Colonic mucosa (tissue), 4 donors: ENCODE data around the gene PPP1R7. TPM values are rescaled to one million over a fixed set of nuclear protein-coding genes. Genes with fewer than 3 reads are reported as not detected.

Experiments
- DNase-seq: peaks from one replicate; pipeline ENCODE4 v3.0.0-alpha.2; 2020
- H3K27ac ChIP-seq: fragments of 200-600 bp; one replicate; pipeline ENCODE4 v1.8.0; 2021
- H3K27me3 ChIP-seq: fragments of 200-600 bp; one replicate; pipeline ENCODE4 v1.8.0; 2021
- H3K36me3 ChIP-seq: fragments of 200-600 bp; one replicate; pipeline ENCODE4 v1.8.0; 2021
- H3K4me1 ChIP-seq: fragments of 200-600 bp; one replicate; pipeline ENCODE4 v1.8.0; 2021; ENCODE audit warnings: mild to moderate bottlenecking
- H3K4me3 ChIP-seq: fragments of 200-600 bp; one replicate; pipeline ENCODE4 v1.8.0; 2021
- H3K9ac ChIP-seq, 2 donors: one replicate each; pipeline ENCODE4 v1.7.0; 2013; ENCODE audit warnings: control low read depth in 2 of 2, low read depth in 2 of 2, low read length in 2 of 2
- H3K9me3 ChIP-seq: fragments of 200-600 bp; one replicate; pipeline ENCODE4 v1.8.0; 2021
- intact Hi-C: fragments of 100-400 bp; cut with DNase I; formaldehyde crosslinking; loops from one replicate; pipeline ENCODE4 v1.14.1; 2022
- total RNA-seq, 2 donors: library from RNA; stranded (reverse); fragmentation: NEBNext Ultra II Directional in 1 of 2; extraction: Animal tissue kit (Norgen Biotek cat#: 25700) in 1 of 2; gene quantifications; one replicate each; pipeline ENCODE4 v1.2.1, GENCODE V29; 2021
- TF ChIP-seq, protein P1 (sequence below): fragments of 200-600 bp; IDR thresholded peaks from one replicate; pipeline ENCODE4 v1.8.0; 2022; ENCODE audit warnings: antibody characterized with exemption, mild to moderate bottlenecking
- donor health status: healthy.
- donor health status: DM: no; HTN: no; CAD: no.
- donor health status: DM: no; HTN: no; CAD: no.

Gene PPP1R7
- total RNA-seq, 2 donors from 2014 or later, result 74.7 to 77.8 TPM

DNA sequence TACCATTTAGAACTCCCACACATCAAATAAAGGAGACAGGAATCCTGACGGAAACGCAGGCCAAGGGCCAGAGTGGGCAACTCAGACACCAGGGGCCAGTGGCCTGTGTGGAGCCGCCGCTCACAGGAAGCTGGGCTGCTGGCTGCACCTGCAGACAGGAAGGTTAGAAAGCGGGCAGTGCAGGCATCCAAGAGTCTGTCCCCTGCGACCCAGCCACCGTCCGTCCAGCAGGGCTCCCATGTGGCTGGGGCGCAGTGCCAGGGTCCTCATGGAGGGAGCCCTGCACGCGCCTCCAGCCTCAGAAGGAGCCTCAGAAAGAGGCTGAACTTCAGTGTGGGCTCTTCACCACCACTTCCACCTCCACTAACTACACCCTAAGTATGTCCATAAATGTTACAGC lies 35.7 kb downstream of the PPP1R7 start:
- Histone ChIP-seq H3K9ac (no peak overlapping the region), H3K4me1 (no peaks in the 10 kb centered on the region), H3K36me3 (no peaks in the 10 kb centered on the region), H3K9me3 (no peaks in the 10 kb centered on the region), H3K4me3 (no peak overlapping the region), H3K27ac (no peak overlapping the region), H3K27me3 (no peaks in the 10 kb centered on the region)
- DNase-seq, result no peak
- intact Hi-C loops, result no loop called here
- TF ChIP-seq, protein P1, sequence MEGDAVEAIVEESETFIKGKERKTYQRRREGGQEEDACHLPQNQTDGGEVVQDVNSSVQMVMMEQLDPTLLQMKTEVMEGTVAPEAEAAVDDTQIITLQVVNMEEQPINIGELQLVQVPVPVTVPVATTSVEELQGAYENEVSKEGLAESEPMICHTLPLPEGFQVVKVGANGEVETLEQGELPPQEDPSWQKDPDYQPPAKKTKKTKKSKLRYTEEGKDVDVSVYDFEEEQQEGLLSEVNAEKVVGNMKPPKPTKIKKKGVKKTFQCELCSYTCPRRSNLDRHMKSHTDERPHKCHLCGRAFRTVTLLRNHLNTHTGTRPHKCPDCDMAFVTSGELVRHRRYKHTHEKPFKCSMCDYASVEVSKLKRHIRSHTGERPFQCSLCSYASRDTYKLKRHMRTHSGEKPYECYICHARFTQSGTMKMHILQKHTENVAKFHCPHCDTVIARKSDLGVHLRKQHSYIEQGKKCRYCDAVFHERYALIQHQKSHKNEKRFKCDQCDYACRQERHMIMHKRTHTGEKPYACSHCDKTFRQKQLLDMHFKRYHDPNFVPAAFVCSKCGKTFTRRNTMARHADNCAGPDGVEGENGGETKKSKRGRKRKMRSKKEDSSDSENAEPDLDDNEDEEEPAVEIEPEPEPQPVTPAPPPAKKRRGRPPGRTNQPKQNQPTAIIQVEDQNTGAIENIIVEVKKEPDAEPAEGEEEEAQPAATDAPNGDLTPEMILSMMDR, result no peak

DNA sequence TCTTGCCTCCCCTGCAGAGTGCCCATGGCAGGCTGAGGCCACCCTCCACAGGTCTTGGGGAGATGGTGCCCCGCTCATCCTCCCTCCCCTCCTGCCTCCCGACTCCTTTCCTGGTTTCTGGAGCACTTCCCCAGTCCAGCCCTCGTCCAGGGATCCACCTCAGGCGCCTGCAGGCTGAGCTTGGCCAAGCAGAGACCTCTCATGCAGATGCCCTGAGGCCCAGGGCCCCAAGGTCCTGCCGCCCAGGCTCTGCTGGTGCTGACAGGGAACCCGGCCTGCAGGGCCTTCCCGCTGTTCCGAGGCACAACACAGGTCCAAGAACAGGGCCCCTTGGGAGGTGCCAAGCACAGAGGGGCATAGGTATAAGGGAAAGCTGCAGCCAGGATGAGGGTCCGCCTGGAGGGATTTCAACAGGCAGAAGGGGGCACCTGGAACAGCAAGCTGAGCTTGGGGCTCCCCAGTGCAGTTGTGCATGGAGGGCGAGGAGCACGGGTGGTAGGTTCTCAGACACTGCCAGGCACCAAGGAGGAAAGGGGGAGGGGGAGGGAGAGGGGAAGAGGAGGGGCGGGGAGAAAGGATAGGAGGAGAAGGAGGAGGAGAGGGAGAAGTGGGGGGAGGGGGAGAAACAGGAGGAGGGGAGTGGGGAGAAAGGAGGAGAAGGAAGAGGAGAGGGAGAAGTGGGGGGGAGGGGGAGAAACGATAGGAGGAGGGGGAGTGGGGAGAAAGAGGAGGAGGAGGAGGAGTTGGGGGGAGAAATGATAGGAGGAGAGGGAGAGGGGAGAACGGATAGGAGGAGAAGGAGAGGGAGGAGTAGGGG lies 37.0 kb downstream of the PPP1R7 start:
- Histone ChIP-seq H3K36me3 (no peaks in the 10 kb centered on the region), H3K27ac (no peak overlapping the region), H3K27me3 (no peaks in the 10 kb centered on the region), H3K9ac (peak overlapping the region in 1 of 2 donors; percentile 12), H3K4me3 (no peak overlapping the region), H3K4me1 (no peaks in the 10 kb centered on the region), H3K9me3 (no peaks in the 10 kb centered on the region)
- TF ChIP-seq, protein P1, result no peak
- intact Hi-C loops, result no loop called here
- no peak for DNase-seq

DNA sequence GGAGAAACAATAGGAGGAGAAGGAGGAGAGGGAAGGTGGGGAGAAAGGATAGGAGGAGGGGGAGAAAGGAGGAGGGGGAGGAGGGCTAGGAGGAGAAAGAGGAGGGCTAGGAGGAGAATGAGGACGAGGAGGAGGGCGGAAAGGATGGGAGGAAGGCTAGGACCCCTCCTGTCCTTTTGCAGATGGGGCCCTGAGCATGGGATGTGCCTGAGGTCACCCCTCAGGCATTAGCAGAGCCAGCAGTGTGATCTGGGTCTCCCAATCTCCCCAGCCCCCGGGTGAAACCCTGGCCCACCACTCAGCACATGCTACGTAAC lies 37.6 kb downstream of the PPP1R7 start:
- no peak for DNase-seq
- intact Hi-C loops, result no loop called here
- no peaks in the 10 kb centered on the region for H3K36me3 ChIP-seq
- peak overlapping the region in 1 of 2 donors; percentile 55 for H3K9ac ChIP-seq
- H3K4me3 ChIP-seq, result no peak overlapping the region
- H3K27me3 ChIP-seq, result no peaks in the 10 kb centered on the region
- no peaks in the 10 kb centered on the region for H3K4me1 ChIP-seq
- H3K9me3 ChIP-seq, result no peaks in the 10 kb centered on the region
- no peak overlapping the region for H3K27ac ChIP-seq
- TF ChIP-seq, protein P1, result no peak

DNA sequence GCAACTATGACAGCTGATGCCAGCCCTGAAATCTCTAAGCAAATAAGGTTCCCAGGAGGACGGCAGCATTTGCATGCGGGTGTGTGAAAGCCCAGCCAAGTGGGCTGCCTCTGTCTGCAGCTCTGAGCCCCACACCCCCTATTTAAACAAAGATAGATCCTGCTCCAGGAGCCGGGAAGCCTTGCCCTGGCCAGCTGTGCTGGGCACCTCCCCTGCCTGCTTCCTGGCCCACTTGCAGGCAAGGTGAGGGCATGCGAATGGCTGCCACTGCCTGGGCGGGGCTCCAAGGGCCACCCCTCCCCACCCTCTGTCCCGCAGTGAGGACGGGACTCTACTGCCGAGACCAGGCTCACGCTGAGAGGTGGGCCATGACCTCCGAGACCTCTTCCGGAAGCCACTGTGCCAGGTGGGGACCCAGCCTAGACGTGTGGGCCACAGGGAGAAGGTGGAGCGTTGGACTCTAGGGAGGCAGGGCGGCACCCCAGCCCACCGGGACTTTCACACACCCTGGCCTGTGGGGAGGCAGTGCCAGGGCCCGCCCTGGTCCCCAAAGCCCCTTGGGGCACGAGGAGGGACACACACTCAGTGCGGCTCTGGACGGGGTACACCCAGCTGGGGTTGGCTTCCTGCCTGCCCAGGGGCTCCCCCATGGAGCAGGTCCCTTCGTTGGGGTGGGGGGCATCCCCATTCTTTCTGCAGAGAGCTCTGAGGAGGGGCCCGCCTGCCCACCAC lies 38.3 kb downstream of the PPP1R7 start, which contains the start of gene ANO7:
Gene ANO7 (plus strand): TSS at position 317 of the 732 bp plus-strand sequence. CDS start 1,387 bp downstream, outside the sequence.
- H3K9ac ChIP-seq, result peak within 1 kb of the TSS; percentile 55 to 66
- DNase-seq, result peak; percentile 62
- no peak within 1 kb of the TSS for H3K27ac ChIP-seq

DNA sequence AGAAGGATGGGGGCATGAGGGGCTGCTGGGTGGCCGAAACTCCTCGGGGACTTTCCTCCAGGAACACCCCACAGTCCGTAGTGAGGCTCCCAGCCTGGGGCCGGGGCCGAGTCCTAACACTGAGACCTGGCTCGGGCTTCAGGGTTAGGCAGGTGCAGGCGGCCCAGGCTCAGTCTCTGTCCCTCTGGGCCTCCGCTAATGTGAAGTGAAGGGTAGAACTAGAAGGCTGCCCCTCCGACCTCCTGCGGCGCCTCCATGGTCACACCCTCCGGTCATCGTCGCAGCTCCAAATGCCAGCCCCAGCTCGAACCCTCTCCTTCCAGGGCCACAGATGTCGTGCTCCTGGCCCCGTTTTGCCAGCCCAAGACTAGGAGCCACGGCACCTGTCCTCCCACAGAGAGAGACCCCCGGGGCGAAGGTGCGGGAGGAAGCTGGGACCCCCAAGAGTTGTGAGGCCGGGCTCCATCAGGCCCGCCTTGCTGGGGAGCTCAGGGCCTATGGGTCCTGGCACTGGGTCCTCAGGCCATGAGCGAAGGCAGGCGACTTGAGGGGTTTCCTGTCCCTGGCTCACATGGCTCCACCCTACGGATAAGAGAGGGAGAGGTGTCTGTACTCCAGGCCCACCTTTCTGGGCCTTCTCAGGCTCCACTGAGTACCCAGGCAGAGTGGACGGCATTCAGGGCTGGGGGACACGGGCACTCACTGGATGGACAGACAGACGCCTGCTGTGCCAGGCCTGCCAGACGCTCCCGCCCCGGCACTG lies 39.0 kb downstream of the PPP1R7 start:
- intact Hi-C loops, result no loop called here
- TF ChIP-seq, protein P1, result no peak
- H3K4me3 ChIP-seq, result peak overlapping the region; percentile 31

More for the DNA sequence above, 38.3 kb downstream of the PPP1R7 start, which contains the start of gene ANO7:
- Histone ChIP-seq H3K27me3 (no peaks in the 10 kb centered on the region), H3K9me3 (no peaks in the 10 kb centered on the region), H3K36me3 (no peaks in the 10 kb centered on the region), H3K4me1 (no peaks in the 10 kb centered on the region), H3K4me3 (peak within 1 kb of the TSS; percentile 31)
- intact Hi-C loops, result no loop called here
- TF ChIP-seq, protein P1, result no peak

More for the DNA sequence above, 39.0 kb downstream of the PPP1R7 start:
- DNase-seq, result no peak
- Histone ChIP-seq H3K9ac (peak overlapping the region; percentile 12 to 35), H3K27me3 (no peaks in the 10 kb centered on the region), H3K36me3 (no peaks in the 10 kb centered on the region), H3K4me1 (no peaks in the 10 kb centered on the region), H3K9me3 (no peaks in the 10 kb centered on the region), H3K27ac (no peak overlapping the region)
